ENCODE measurements around the gene SLC29A3.
A peak's percentile ranks its signal among the peaks of the same experiment; 100 is the strongest.

- TF ChIP-seq CTCF (IDR thresholded peaks at IDR 0.05): peak in 5 of 6 experiments; percentile 11 to 43 (median 40)
- TF ChIP-seq POLR2A (IDR thresholded peaks at IDR 0.05): no peak
Observed at GRCh38 chr10:71396084-71396710, 77.1 kb downstream of the SLC29A3 start.
